Cardiac muscle cell (in vitro differentiated cells and primary cell): ENCODE measurements around the gene MEA1. TPM values are rescaled to one million over a fixed set of nuclear protein-coding genes. Genes with fewer than 3 reads are reported as not detected.

Source experiments
- DNase-seq, 2 donors: peaks; one replicate each; pipeline versions ENCODE4 v3.0.0 to v3.0.0-alpha.2; 2010 to 2017; ENCODE audit warnings: low read depth in 1 of 2, low spot score in 1 of 2
- H3K27ac ChIP-seq: fragments of 200-600 bp; sonication (generic); 2 replicates; pipeline ENCODE4 v1.5.1; 2016
- H3K27me3 ChIP-seq: fragments of 200-600 bp; sonication (generic); 2 replicates; pipeline ENCODE4 v1.6.0; 2016; ENCODE audit warnings: control low read depth
- H3K36me3 ChIP-seq: fragments of 200-600 bp; sonication (generic); 2 replicates; pipeline ENCODE4 v1.5.1; 2016; ENCODE audit warnings: control low read depth
- H3K4me1 ChIP-seq: fragments of 200-600 bp; sonication (generic); 2 replicates; pipeline ENCODE4 v1.8.1; 2017; ENCODE audit warnings: low read depth, mild to moderate bottlenecking, mixed run types
- H3K4me3 ChIP-seq: fragments of 200-600 bp; sonication (generic); 2 replicates; pipeline ENCODE4 v1.5.1; 2016; ENCODE audit warnings: mild to moderate bottlenecking
- H3K9me3 ChIP-seq: fragments of 200-600 bp; sonication (generic); 2 replicates; pipeline ENCODE4 v1.5.1; 2017; ENCODE audit warnings: low read depth, mild to moderate bottlenecking, control low read depth
- polyA plus RNA-seq: library from polyadenylated mRNA; unstranded; fragments of >200 nt; fragmentation: Nextera tagmentation; extraction: Ambion mirVana; gene quantifications from 2 replicates; pipeline ENCODE4 v1.2.1, GENCODE V29; 2016
- total RNA-seq: library from RNA; depleted of rRNA; stranded (reverse); fragments of >200 nt; gene quantifications from 2 replicates; pipeline ENCODE4 v1.2.3, GENCODE V29; 2016
- TF ChIP-seq, protein P1 (sequence below): IDR thresholded peaks from 2 replicates; pipeline ENCODE4 v1.5.1; 2012; ENCODE audit warnings: low read depth, mild to moderate bottlenecking, low read length

The MEA1 gene
- total and polyA plus RNA-seq, 2 experiments from 2014 or later = 98.8 to 227 TPM

DNA sequence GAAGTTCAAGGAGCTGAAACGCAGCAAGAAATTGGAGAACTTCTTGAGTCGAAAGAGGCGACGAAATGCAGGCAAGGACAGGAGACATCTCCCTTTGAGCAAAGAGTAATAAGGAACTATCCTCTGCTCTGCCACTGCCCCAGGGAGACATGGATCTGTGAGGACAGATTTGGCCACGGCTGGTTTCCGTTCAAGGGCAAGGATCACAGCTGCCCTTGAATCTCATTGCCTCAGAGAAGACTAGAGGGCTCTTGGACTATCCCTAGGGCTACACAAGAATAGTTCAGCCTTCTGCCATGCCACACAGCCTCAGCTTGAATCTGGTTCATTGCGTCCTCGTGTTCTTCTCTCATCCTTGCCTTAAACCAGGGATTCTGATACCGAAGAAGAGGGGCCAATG lies 15.4 kb upstream of the MEA1 start:
- TF ChIP-seq, protein P1, sequence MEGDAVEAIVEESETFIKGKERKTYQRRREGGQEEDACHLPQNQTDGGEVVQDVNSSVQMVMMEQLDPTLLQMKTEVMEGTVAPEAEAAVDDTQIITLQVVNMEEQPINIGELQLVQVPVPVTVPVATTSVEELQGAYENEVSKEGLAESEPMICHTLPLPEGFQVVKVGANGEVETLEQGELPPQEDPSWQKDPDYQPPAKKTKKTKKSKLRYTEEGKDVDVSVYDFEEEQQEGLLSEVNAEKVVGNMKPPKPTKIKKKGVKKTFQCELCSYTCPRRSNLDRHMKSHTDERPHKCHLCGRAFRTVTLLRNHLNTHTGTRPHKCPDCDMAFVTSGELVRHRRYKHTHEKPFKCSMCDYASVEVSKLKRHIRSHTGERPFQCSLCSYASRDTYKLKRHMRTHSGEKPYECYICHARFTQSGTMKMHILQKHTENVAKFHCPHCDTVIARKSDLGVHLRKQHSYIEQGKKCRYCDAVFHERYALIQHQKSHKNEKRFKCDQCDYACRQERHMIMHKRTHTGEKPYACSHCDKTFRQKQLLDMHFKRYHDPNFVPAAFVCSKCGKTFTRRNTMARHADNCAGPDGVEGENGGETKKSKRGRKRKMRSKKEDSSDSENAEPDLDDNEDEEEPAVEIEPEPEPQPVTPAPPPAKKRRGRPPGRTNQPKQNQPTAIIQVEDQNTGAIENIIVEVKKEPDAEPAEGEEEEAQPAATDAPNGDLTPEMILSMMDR = no peak
- peaks cover 50% of the 10 kb centered on the region for H3K36me3 ChIP-seq

DNA sequence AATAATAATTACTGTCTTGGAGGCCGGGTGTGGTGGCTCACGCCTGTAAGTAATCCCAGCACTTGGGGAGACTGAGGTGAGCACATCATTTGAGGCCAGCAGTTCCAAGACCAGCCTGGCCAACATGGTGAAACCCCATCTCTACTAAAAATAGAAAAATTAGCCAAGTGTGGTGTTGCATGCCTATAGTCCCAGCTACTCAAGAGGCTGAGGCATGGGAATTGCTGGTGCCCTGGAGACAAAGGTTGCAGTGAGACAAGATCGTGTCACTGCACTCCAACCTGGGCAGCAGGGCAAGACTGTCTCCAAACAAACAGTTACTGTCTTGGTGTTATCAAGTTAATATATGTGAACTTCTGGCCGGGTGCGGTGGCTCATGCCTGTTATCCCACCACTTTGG lies 12.6 kb upstream of the MEA1 start:
- H3K4me1 ChIP-seq = no peaks in the 10 kb centered on the region
- no peaks in the 10 kb centered on the region for H3K9me3 ChIP-seq
- no peak overlapping the region for H3K27ac ChIP-seq
- no peak for DNase-seq
- H3K4me3 ChIP-seq = no peak overlapping the region
- H3K36me3 ChIP-seq = peaks cover 46% of the 10 kb centered on the region
- TF ChIP-seq, protein P1 = no peak
- H3K27me3 ChIP-seq = no peaks in the 10 kb centered on the region

More for the DNA sequence above, 15.4 kb upstream of the MEA1 start:
- Histone ChIP-seq H3K9me3 (no peaks in the 10 kb centered on the region), H3K4me1 (no peaks in the 10 kb centered on the region), H3K4me3 (no peak overlapping the region), H3K27me3 (no peaks in the 10 kb centered on the region), H3K27ac (no peak overlapping the region)
- DNase-seq = no peak

DNA sequence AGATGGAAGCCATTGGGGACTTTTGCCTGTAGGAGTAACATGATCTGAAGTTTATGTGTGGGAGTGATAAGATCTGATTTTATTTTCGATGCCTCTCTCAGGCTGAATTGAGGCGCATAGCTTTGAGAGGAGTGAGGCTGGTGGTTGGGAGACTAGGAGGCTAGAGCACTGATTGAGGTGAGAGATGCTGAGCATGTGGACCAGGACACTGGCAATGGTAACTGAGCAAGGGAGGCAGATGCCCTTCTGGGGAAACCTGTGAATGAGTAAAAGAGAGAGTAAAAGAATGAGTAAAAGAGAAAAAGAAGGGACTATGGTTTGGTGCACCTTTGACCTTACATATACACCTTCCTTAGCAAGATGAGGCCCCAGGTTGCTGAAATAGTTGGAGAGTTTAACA lies 10.7 kb upstream of the MEA1 start:
- Histone ChIP-seq H3K27me3 (no peaks in the 10 kb centered on the region), H3K4me3 (no peak overlapping the region), H3K36me3 (peaks cover 44% of the 10 kb centered on the region), H3K4me1 (peaks cover 3% of the 10 kb centered on the region), H3K27ac (no peak overlapping the region), H3K9me3 (no peaks in the 10 kb centered on the region)
- DNase-seq = no peak
- TF ChIP-seq, protein P1 = no peak

DNA sequence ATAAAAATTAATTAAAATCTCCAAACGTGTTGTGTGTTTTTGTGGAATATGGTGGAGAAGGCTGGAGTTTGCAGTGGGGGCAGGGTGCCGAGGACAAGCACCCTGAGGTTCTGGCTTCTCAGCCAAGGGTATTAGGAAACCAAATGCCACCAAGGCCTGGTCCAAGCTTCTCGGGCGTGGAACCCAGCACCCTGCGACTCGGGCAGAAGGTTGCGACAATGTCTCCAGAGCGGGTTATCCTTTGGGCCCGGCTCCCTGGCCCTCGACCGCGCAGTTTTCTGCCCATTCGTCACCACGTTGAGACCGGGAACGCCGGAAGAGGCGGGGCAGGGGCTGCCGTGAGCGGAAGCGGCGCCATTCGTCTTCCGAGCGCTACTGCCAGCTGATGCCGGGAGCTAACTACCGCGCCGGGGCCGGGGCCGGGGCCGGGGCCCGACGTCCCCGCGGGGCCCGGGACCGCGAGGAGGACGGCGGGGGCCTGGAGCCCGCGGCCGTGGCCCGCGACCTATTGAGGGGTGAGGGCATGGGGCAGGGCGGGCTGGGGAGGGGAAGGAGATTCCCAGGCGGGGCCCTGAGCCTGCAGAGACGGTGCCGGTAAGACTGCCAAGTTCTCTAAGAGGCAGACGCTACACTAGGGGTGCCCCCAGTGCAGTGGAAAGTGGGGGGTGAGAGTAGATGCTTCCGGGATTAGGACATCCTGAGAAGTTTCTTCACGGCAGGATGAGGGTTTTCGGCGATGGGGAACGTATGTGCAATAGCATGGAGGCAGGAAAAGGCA lies 7.7 kb upstream of the MEA1 start, which contains the start of gene RRP36:
Gene RRP36 (plus strand): TSS at position 354 of the 778 bp plus-strand sequence. CDS start 32 bp downstream, at position 386.
- Histone ChIP-seq H3K36me3 (peaks cover 39% of the 10 kb centered on the region), H3K9me3 (no peaks in the 10 kb centered on the region), H3K27ac (peak within 1 kb of the TSS; percentile 87), H3K27me3 (no peaks in the 10 kb centered on the region), H3K4me1 (peaks cover 18% of the 10 kb centered on the region), H3K4me3 (peak within 1 kb of the TSS; percentile 96)
- TF ChIP-seq, protein P1 = no peak
- peak; percentile 76 to 86 for DNase-seq

DNA sequence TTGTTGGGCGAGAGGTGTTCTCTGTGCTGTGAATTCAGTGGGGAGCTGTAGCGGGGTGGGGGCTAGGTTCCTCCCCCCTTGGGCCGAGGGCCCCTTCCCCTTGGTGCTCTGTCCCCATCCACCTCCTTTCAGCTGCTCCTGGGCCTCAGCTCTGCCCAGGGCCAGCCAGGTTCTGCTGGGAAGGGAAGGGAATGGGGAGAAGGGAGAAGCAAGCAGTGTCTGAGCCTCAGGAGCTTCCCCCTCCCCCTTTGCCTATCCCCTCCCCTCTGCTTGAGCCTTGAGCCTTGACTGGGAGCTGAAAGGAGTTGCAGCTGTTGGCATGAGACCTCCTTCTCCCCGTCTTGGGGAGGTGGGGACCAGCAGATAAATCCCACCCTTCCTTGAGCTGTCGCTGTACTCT lies 7.1 kb upstream of the MEA1 start:
- H3K4me3 ChIP-seq = peak overlapping the region; percentile 96
- DNase-seq = peak in 1 of 2 donors; percentile 40
- peaks cover 33% of the 10 kb centered on the region for H3K36me3 ChIP-seq
- H3K4me1 ChIP-seq = peaks cover 24% of the 10 kb centered on the region
- no peaks in the 10 kb centered on the region for H3K27me3 ChIP-seq
- H3K27ac ChIP-seq = peak overlapping the region; percentile 87
- H3K9me3 ChIP-seq = no peaks in the 10 kb centered on the region
- TF ChIP-seq, protein P1 = no peak
